Peyer's patch (tissue), 4 donors: ENCODE measurements around the gene AKAP13. TPM values are rescaled to one million over a fixed set of nuclear protein-coding genes. Genes with fewer than 3 reads are reported as not detected.
A peak's percentile ranks its signal among the peaks of the same experiment; 100 is the strongest.

Experiments
- DNase-seq, 3 donors: peaks; one replicate each; pipeline ENCODE4 v3.0.0-alpha.2; 2017 to 2019
- H3K27ac ChIP-seq, 4 donors: fragments of 200-600 bp; sonication (generic); one replicate each; pipeline ENCODE4 v1.5.1; 2016 to 2019
- H3K27me3 ChIP-seq, 2 donors: fragments of 200-600 bp; sonication (generic); one replicate each; pipeline ENCODE4 v1.5.1; 2019
- H3K36me3 ChIP-seq, 3 donors: fragments of 200-600 bp; sonication (generic); one replicate each; pipeline ENCODE4 v1.5.1; 2016 to 2019
- H3K4me1 ChIP-seq, 4 donors: fragments of 200-600 bp; sonication (generic); one replicate each; pipeline ENCODE4 v1.5.1; 2016 to 2019
- H3K4me3 ChIP-seq, 4 donors: fragments of 200-600 bp; sonication (generic); 1 replicate in 3 of 4; 2 replicates in 1 of 4; pipeline ENCODE4 v1.5.1; 2016 to 2019; ENCODE audit warnings: mild to moderate bottlenecking in 1 of 4
- H3K9me3 ChIP-seq, 4 donors: fragments of 200-600 bp; sonication (generic); one replicate each; pipeline ENCODE4 v1.5.1; 2016 to 2019; ENCODE audit warnings: mild to moderate bottlenecking in 1 of 4
- POLR2A ChIP-seq, 2 donors: fragments of 450-650 bp; IDR thresholded peaks; one replicate each; pipeline ENCODE4 v1.5.1; 2017; ENCODE audit warnings: antibody characterized with exemption in 2 of 2, mild to moderate bottlenecking in 2 of 2, moderate library complexity in 2 of 2
- total RNA-seq, 4 donors: library from RNA; depleted of rRNA; stranded (reverse); fragments of >200 nt; gene quantifications; one replicate each; pipeline ENCODE4 v1.1.0, GENCODE V29; 2016
- TF ChIP-seq, protein P1 (sequence below), 6 experiments: fragments of 450-650 bp in 4 of 6; fragments of 200-600 bp in 2 of 6; sonication (generic) in 1 of 6; IDR thresholded peaks; one replicate each; pipeline ENCODE4 v1.5.1; 2017 to 2019; ENCODE audit warnings: antibody characterized with exemption in 6 of 6, mild to moderate bottlenecking in 3 of 6, moderate library complexity in 1 of 6

AKAP13 gene
- total RNA-seq, 4 donors from 2014 or later = 166 to 742 (median 242) TPM

DNA sequence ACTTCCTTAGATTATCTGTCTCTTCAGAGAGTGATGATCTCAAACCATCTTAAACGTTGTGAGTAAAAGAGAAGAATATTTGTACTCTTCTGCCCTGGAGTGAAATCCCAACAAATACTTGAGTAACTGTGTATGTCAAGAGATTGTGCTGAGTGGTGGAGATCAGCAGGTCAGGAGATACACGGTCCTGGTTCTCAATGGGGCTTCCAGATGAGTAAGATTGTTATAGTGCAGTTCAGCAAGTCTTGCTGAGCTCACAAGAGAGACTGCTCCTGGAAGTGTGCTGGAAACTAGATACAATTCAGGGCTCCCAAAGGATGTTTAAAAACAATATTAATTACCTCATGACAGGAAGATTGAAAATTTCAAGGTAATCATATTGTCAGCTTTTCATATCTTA lies 184.3 kb downstream of the AKAP13 start:
- Histone ChIP-seq H3K27me3 (no peaks in the 10 kb centered on the region), H3K4me1 (no peaks in the 10 kb centered on the region), H3K4me3 (no peak overlapping the region), H3K27ac (peak overlapping the region in 1 of 4 donors; percentile 33), H3K36me3 (no peaks in the 10 kb centered on the region), H3K9me3 (no peaks in the 10 kb centered on the region)
- TF ChIP-seq, protein P1, sequence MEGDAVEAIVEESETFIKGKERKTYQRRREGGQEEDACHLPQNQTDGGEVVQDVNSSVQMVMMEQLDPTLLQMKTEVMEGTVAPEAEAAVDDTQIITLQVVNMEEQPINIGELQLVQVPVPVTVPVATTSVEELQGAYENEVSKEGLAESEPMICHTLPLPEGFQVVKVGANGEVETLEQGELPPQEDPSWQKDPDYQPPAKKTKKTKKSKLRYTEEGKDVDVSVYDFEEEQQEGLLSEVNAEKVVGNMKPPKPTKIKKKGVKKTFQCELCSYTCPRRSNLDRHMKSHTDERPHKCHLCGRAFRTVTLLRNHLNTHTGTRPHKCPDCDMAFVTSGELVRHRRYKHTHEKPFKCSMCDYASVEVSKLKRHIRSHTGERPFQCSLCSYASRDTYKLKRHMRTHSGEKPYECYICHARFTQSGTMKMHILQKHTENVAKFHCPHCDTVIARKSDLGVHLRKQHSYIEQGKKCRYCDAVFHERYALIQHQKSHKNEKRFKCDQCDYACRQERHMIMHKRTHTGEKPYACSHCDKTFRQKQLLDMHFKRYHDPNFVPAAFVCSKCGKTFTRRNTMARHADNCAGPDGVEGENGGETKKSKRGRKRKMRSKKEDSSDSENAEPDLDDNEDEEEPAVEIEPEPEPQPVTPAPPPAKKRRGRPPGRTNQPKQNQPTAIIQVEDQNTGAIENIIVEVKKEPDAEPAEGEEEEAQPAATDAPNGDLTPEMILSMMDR (IDR thresholded peaks at IDR 0.05) = no peak
- DNase-seq = no peak

- DNase-seq = no peak
- Histone ChIP-seq H3K4me1 (no peaks in the 10 kb centered on the region), H3K27me3 (no peaks in the 10 kb centered on the region), H3K27ac (no peak overlapping the region), H3K36me3 (no peaks in the 10 kb centered on the region), H3K9me3 (no peaks in the 10 kb centered on the region), H3K4me3 (no peak overlapping the region)
- TF ChIP-seq POLR2A (IDR thresholded peaks at IDR 0.05) = no peak
- TF ChIP-seq, protein P1 (IDR thresholded peaks at IDR 0.05) = no peak
Measured at GRCh38 chr15:85568261-85568808, 187.9 kb downstream of the AKAP13 start.

DNA sequence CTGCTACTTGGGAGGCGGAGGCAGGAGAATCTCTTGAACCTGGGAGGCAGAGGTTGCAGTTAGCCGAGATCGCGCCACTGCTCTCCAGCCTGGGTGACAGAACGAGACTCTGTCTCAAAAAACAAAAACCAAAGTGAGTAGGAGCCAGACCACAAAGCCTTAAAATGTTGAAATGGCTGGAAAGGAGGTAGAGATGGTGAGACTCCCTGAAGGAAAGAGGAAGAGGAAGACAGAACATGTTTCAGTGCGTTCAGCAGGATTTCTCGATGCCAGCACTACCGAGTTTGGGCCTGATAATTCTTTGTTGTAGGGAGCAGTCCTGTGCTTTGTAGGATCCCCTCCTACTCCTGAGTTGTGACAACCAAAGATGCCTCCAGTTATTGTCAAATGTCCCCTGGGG lies 189.9 kb downstream of the AKAP13 start:
- H3K36me3 ChIP-seq = no peaks in the 10 kb centered on the region
- no peak overlapping the region for H3K27ac ChIP-seq
- no peaks in the 10 kb centered on the region for H3K27me3 ChIP-seq
- no peaks in the 10 kb centered on the region for H3K9me3 ChIP-seq
- H3K4me1 ChIP-seq = no peaks in the 10 kb centered on the region
- TF ChIP-seq, protein P1 (IDR thresholded peaks at IDR 0.05) = no peak
- no peak for TF ChIP-seq POLR2A (IDR thresholded peaks at IDR 0.05)
- no peak for DNase-seq
- H3K4me3 ChIP-seq = no peak overlapping the region

- H3K27ac ChIP-seq = no peak overlapping the region
- no peak overlapping the region for H3K4me3 ChIP-seq
- H3K36me3 ChIP-seq = peaks cover 0 to 4% (median 0%) of the 10 kb centered on the region in 3 donors
- no peaks in the 10 kb centered on the region for H3K9me3 ChIP-seq
- H3K27me3 ChIP-seq = no peaks in the 10 kb centered on the region
- no peak for TF ChIP-seq POLR2A (IDR thresholded peaks at IDR 0.05)
- TF ChIP-seq, protein P1 (IDR thresholded peaks at IDR 0.05) = no peak
- H3K4me1 ChIP-seq = no peaks in the 10 kb centered on the region
- DNase-seq = no peak
Measured at GRCh38 chr15:85571780-85572179, 191.4 kb downstream of the AKAP13 start.

- Histone ChIP-seq H3K4me3 (no peak overlapping the region), H3K27me3 (no peaks in the 10 kb centered on the region), H3K27ac (no peak overlapping the region), H3K9me3 (no peaks in the 10 kb centered on the region), H3K36me3 (peaks cover 0 to 4% (median 0%) of the 10 kb centered on the region in 3 donors), H3K4me1 (peaks cover 0 to 13% (median 7%) of the 10 kb centered on the region in 4 donors)
- no peak for DNase-seq
- TF ChIP-seq, protein P1 (IDR thresholded peaks at IDR 0.05) = no peak
- TF ChIP-seq POLR2A (IDR thresholded peaks at IDR 0.05) = no peak
Measured at GRCh38 chr15:85576392-85576791, 196.0 kb downstream of the AKAP13 start.
